Choroid plexus epithelial cell (primary cell): ENCODE measurements around the gene ABR.

Experiments used
- DNase-seq: peaks from one replicate; pipeline ENCODE4 v3.0.0-alpha.2; 2010; ENCODE audit warnings: low read depth
- H3K4me3 ChIP-seq: 2 replicates; pipeline ENCODE4 v1.5.1; 2011; ENCODE audit warnings: low read depth, mild to moderate bottlenecking, control low read depth, low read length, moderate library complexity
- TF ChIP-seq, protein P1 (sequence below): conservative IDR thresholded peaks from 2 replicates; pipeline ENCODE4 v1.5.1; 2011; ENCODE audit warnings: low read depth, mild to moderate bottlenecking, control low read depth, inconsistent platforms, low read length, moderate library complexity

Gene ABR

DNA sequence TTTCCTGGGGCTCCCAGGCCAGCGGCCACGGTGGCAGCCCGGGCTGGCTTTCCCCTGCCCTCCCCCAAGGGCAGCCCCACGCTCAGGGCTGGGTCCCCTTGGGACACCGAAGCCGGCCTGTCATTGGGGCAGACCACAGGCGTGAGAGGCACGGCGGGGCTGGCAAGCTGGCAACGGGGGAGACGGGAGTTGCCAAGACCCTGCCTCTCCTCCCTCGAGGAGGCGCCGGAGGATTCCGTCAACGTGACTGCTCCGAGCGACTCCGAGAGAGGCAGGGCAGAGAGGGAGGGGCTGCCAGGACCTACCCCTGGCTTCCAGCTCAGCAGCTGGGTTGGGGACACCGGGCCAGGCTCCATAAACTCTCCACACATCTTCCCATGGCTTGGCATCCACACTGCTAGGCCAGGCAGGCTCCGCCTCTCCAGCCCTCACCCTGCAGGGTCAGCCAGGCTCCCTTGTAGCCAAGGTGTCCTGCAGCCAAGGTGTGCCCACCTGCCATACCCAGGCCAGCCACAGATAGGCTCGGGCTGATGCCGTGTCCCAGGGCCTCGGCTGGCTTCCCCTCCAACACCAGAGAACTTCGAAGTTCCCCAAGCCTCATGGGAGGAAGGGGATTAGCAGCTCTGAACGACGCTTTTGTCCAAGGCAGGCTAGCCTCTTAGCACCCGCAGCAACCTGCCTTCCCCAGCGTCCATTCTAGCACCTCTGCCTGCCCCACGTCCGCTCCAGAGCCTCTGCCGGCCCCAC, 157.3 kb downstream of the ABR start:
- DNase-seq, result no peak
- H3K4me3 ChIP-seq, result no peak overlapping the region
- TF ChIP-seq, protein P1, sequence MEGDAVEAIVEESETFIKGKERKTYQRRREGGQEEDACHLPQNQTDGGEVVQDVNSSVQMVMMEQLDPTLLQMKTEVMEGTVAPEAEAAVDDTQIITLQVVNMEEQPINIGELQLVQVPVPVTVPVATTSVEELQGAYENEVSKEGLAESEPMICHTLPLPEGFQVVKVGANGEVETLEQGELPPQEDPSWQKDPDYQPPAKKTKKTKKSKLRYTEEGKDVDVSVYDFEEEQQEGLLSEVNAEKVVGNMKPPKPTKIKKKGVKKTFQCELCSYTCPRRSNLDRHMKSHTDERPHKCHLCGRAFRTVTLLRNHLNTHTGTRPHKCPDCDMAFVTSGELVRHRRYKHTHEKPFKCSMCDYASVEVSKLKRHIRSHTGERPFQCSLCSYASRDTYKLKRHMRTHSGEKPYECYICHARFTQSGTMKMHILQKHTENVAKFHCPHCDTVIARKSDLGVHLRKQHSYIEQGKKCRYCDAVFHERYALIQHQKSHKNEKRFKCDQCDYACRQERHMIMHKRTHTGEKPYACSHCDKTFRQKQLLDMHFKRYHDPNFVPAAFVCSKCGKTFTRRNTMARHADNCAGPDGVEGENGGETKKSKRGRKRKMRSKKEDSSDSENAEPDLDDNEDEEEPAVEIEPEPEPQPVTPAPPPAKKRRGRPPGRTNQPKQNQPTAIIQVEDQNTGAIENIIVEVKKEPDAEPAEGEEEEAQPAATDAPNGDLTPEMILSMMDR, result no peak

DNA sequence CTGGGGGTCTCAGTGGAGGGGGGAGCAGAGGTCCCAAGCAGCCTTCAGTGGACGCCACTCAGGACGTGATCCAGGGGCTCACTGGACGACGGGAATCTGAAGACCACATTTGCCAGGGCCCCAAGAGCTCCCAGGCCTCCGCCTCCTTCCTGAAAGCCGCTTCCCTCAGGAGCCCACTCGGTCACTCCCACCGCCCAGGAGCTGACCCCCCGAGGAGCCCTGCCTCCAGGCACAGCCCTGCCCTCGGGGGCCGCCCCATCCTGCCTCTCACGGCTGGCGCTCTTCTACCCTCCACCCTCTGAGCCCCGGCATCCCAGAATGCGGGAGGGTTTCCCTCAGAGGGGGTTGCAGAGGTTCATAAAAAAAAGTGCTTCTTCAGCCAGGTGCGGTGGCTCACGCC, 158.6 kb downstream of the ABR start:
- no peak for DNase-seq
- H3K4me3 ChIP-seq, result no peak overlapping the region
- TF ChIP-seq, protein P1, result no peak

DNA sequence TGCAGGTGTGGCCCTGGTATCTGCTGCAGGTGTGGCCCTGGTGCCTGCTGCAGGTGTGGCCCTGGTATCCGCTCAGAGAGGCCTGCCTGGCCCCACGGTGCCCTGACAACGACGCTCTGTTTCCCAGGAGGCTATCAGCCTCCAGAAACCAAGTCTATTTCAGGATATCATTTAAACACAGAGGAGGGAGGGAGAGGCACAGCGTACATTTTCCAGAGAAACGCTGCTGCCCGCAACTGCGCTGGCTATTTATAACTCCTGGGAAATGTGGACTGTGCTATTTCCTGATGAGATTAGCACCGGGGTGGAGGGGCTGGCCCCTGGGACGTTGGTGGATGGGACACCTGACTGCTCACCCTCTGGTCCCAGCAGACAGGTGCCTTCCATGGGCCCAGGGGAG, 160.3 kb downstream of the ABR start:
- no peak for DNase-seq
- TF ChIP-seq, protein P1, result no peak
- H3K4me3 ChIP-seq, result no peak overlapping the region

DNA sequence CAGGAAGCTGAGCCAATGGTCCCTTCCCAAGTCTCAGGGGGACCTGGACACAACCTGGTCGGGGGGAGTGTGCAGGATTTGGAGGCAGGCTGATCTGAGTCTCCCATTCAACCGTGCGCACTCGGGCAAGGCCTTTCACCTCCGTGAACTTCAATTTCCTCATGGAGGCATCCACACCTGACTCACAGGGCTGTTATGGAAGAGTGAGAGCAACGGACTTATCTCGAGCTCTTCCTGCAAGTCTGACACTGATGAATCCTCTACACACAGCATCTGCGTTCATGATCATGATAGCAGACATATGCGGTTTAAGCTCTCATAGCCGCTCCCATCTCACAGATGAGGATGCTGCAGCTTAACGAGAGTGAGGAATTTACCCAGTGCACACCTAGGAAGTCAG, 161.2 kb downstream of the ABR start:
- TF ChIP-seq, protein P1, result no peak
- H3K4me3 ChIP-seq, result no peak overlapping the region
- no peak for DNase-seq

DNA sequence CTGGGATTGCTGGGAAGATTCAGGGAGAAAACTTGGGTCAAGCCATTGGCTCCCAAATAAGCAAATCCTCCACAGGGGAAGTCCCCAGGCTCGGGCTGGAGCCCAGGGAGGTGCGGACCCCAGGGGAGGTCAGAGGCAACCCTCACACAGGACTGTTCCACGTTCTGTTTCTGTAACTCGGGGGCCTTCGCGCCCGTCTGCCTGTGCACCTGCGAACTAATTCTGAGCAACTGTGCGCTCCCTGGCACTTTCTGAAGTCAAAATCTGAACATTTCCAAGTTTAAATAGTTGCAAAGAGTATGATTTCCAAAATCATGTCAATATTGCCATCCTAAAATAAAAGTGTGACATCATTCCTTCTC, 166.1 kb downstream of the ABR start:
- no peak overlapping the region for H3K4me3 ChIP-seq
- TF ChIP-seq, protein P1, result no peak
- no peak for DNase-seq

DNA sequence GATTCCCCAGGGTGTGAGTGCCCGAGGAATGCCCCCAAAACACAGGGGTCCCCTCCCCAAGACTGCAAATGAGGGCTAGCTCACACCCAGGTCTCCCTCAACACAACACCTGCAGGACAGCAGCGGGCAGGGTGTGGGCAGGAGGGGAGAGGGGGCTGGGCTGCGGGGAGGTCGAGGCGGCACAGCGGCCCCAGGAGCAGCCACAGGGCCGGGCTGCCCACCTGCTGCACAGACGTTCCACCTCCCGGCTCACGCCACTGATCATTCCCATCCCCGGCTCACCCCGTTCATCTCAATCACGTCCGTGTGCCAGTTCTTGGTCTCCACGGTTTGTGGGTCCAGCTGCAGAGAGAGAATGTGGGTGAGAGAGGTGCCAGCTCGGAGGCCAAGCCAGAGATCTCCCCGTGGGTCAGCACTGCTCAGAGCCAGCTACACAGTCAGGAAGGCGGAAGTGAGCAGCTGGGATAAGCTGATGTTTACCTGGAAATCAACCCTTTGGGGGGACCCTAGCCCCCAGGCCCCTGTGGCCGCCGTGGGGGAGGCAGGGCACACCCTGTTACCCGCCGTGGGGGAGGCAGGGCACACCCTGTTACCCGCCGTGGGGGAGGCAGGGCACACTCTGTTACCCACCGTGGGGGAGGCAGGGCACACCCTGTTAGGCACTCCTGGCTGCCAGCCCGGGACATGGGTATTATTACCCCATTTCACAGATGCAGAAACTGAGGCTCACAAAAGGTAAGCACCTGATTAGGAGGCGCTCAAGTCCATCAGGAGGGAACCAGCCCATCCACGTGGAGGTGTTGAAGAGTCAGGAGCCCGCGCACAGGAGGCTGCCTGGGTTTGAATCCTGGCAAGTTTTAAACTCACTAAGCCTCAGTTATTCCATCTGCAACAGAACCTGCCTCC, 166.7 kb downstream of the ABR start:
- no peak overlapping the region for H3K4me3 ChIP-seq
- DNase-seq, result no peak

More for the DNA sequence above, 166.7 kb downstream of the ABR start:
- TF ChIP-seq, protein P1, result no peak
